Sigmoid colon (tissue), 7 donors: ENCODE measurements around the gene CCR5. TPM values are rescaled to one million over a fixed set of nuclear protein-coding genes. Genes with fewer than 3 reads are reported as not detected.
A peak's percentile ranks its signal among the peaks of the same experiment; 100 is the strongest.
"Not testable (repeated sequence)": the region's sequence is repeated elsewhere in the genome, so short reads cannot be mapped to it uniquely, and the experiment has no call there.

Experiments used
- DNase-seq: peaks from one replicate; pipeline ENCODE4 v3.0.0-alpha.2; 2019
- H3K27ac ChIP-seq, 4 donors: fragments of 200-600 bp; sonication (generic); one replicate each; pipeline ENCODE4 v1.5.1; 2016 to 2019; ENCODE audit warnings: mild to moderate bottlenecking in 1 of 4
- H3K27me3 ChIP-seq, 3 donors: fragments of 200-600 bp; sonication (generic); one replicate each; pipeline ENCODE4 v1.5.1; 2019; ENCODE audit warnings: mild to moderate bottlenecking in 1 of 3
- H3K36me3 ChIP-seq, 4 donors: fragments of 200-600 bp; sonication (generic); one replicate each; pipeline ENCODE4 v1.5.1; 2016 to 2019
- H3K4me1 ChIP-seq, 4 donors: fragments of 200-600 bp; sonication (generic); one replicate each; pipeline ENCODE4 v1.5.1; 2017 to 2019
- H3K4me3 ChIP-seq, 4 donors: fragments of 200-600 bp; sonication (generic); one replicate each; pipeline ENCODE4 v1.5.1; 2017 to 2019; ENCODE audit warnings: mild to moderate bottlenecking in 2 of 4, moderate library complexity in 1 of 4
- H3K9me3 ChIP-seq, 4 donors: fragments of 200-600 bp in 3 of 4; sonication (generic) in 3 of 4; one replicate each; pipeline versions ENCODE4 v1.5.1 to v1.6.1; 2013 to 2019
- CTCF ChIP-seq, 4 experiments: fragments of 450-650 bp in 3 of 4; fragments of 200-600 bp in 1 of 4; IDR thresholded peaks; one replicate each; pipeline ENCODE4 v1.5.1; 2016 to 2019; ENCODE audit warnings: antibody characterized with exemption in 4 of 4, mild to moderate bottlenecking in 3 of 4, moderate library complexity in 2 of 4
- EP300 ChIP-seq, 4 donors: sonication (generic); formaldehyde crosslinking; IDR thresholded peaks; one replicate each; pipeline ENCODE4 v1.6.1; 2017; ENCODE audit warnings: antibody characterized with exemption in 4 of 4
- POLR2A ChIP-seq, 2 donors: fragments of 450-650 bp; IDR thresholded peaks; one replicate each; pipeline ENCODE4 v1.6.1; 2016; ENCODE audit warnings: antibody characterized with exemption in 2 of 2, mild to moderate bottlenecking in 2 of 2, moderate library complexity in 2 of 2
- POLR2AphosphoS5 ChIP-seq, 4 donors: sonication (generic); formaldehyde crosslinking; IDR thresholded peaks; one replicate each; pipeline ENCODE4 v1.6.1; 2017; ENCODE audit warnings: antibody characterized with exemption in 4 of 4
- WGBS, 2 donors: extraction: QIAGEN DNeasy Blood & Tissue Kit; methylation state at CpG; one replicate each; pipeline ENCODE4 v1.1.7; 2013; 5-methylcytosine and 5-hydroxymethylcytosine counted together
- intact Hi-C: fragments of 100-400 bp; cut with DNase I; formaldehyde crosslinking; loops from one replicate; pipeline ENCODE4 v1.15.1; 2023
- polyA plus RNA-seq, 3 donors: library from polyadenylated mRNA; stranded (reverse); fragments of 200-250 nt; gene quantifications; one replicate each; pipeline ENCODE4 v1.2.3, GENCODE V29; 2013
- total RNA-seq, 4 donors: library from RNA; depleted of rRNA; stranded (reverse); fragments of >200 nt; gene quantifications; one replicate each; pipeline ENCODE4 v1.1.0, GENCODE V29; 2016
- donor health status: healthy with polysubstance abuse.
- donor health status: Bipolar disorder and iron deficiency.
- donor health status: healthy.

The CCR5 gene
- total RNA-seq, result 1 to 10 TPM in 2 of 4 donors, under 1 TPM in 1, not detected in 1; 0.36 to 2.0 (median 1.2) TPM
- 1 to 10 TPM in 1 of 3 donors, under 1 TPM in 2; 0.60 to 3.9 (median 0.69) TPM for polyA plus RNA-seq

GRCh38 chr3:46370839-46371518 is at the start of gene CCR5:
TSS of gene CCR5 (plus strand) at chr3:46370946. CDS start at chr3:46372903, 1,957 bp downstream.
- H3K27me3 ChIP-seq, result peaks cover 0 to 6% (median 0%) of the 10 kb centered on the region in 3 donors
- intact Hi-C loops, result loop anchor here (5.0 to 10.0 kb wide), 2 partner anchors 286 to 434 kb away; no protein-coding TSS in a partner anchor
- H3K36me3 ChIP-seq, result no peaks in the 10 kb centered on the region
- H3K27ac ChIP-seq, result peak within 1 kb of the TSS in 1 of 4 donors; percentile 19
- H3K4me1 ChIP-seq, result no peaks in the 10 kb centered on the region
- H3K4me3 ChIP-seq, result peak within 1 kb of the TSS in 2 of 4 donors; percentile 3 to 16
- TF ChIP-seq EP300 (IDR thresholded peaks at IDR 0.05), result no peak
- 33 to 45% methylated on average over 5 of the region's 5 CpGs for WGBS, 2 donors
- DNase-seq, result no peak
- H3K9me3 ChIP-seq, result no peaks in the 10 kb centered on the region

- H3K4me1 ChIP-seq, result no peaks in the 10 kb centered on the region
- TF ChIP-seq POLR2A (IDR thresholded peaks at IDR 0.05), result no peak
- TF ChIP-seq EP300 (IDR thresholded peaks at IDR 0.05), result no peak
- TF ChIP-seq CTCF (IDR thresholded peaks at IDR 0.05), result no peak
- TF ChIP-seq POLR2AphosphoS5 (IDR thresholded peaks at IDR 0.05), result no peak
- WGBS, 2 donors, result 72 to 92% methylated on average over 1 of the region's 1 CpG
- peaks cover 0 to 2% (median under 1%) of the 10 kb centered on the region in 4 donors for H3K9me3 ChIP-seq
- no peak overlapping the region for H3K27ac ChIP-seq
- no peak overlapping the region for H3K4me3 ChIP-seq
- H3K27me3 ChIP-seq, result no peaks in the 10 kb centered on the region
- H3K36me3 ChIP-seq, result no peaks in the 10 kb centered on the region
- intact Hi-C loops, result no loop called here
- DNase-seq, result no peak
Measured at GRCh38 chr3:46321461-46322104, 49.2 kb upstream of the CCR5 start.

GRCh38 chr3:46324036-46324435 is 46.7 kb upstream of the CCR5 start:
- no peaks in the 10 kb centered on the region for H3K27me3 ChIP-seq
- peaks cover 0 to 4% (median under 1%) of the 10 kb centered on the region in 4 donors for H3K9me3 ChIP-seq
- H3K4me1 ChIP-seq, result no peaks in the 10 kb centered on the region
- H3K27ac ChIP-seq, result no peak overlapping the region
- intact Hi-C loops, result no loop called here
- TF ChIP-seq POLR2A (IDR thresholded peaks at IDR 0.05), result no peak
- no peak for TF ChIP-seq EP300 (IDR thresholded peaks at IDR 0.05)
- TF ChIP-seq CTCF (IDR thresholded peaks at IDR 0.05), result no peak
- no peak for TF ChIP-seq POLR2AphosphoS5 (IDR thresholded peaks at IDR 0.05)
- WGBS, 2 donors, result 27 to 58% methylated on average over 2 of the region's 2 CpGs
- no peak for DNase-seq
- no peaks in the 10 kb centered on the region for H3K36me3 ChIP-seq
- H3K4me3 ChIP-seq, result no peak overlapping the region

GRCh38 chr3:46325645-46326300 is 45.0 kb upstream of the CCR5 start:
- TF ChIP-seq POLR2A (IDR thresholded peaks at IDR 0.05) (no peak), EP300 (IDR thresholded peaks at IDR 0.05) (no peak), POLR2AphosphoS5 (IDR thresholded peaks at IDR 0.05) (no peak), CTCF (IDR thresholded peaks at IDR 0.05) (no peak)
- no peaks in the 10 kb centered on the region for H3K4me1 ChIP-seq
- no peak for DNase-seq
- no peak overlapping the region for H3K4me3 ChIP-seq
- H3K27me3 ChIP-seq, result no peaks in the 10 kb centered on the region
- H3K9me3 ChIP-seq, result peaks cover 0 to 4% (median 0%) of the 10 kb centered on the region in 4 donors
- H3K27ac ChIP-seq, result no peak overlapping the region
- intact Hi-C loops, result no loop called here
- 81 to 92% methylated on average over 1 of the region's 1 CpG for WGBS, 2 donors
- H3K36me3 ChIP-seq, result no peaks in the 10 kb centered on the region

GRCh38 chr3:46330676-46331075 is 40.1 kb upstream of the CCR5 start:
- H3K27me3 ChIP-seq, H3K4me1 ChIP-seq, H3K27ac ChIP-seq, H3K36me3 ChIP-seq, intact Hi-C loops, H3K9me3 ChIP-seq, DNase-seq, H3K4me3 ChIP-seq: not testable (repeated sequence)
- WGBS, 2 donors, result 92 to 97% methylated on average over 3 of the region's 3 CpGs
